ENCODE results near the gene ANKRD11.
"Not testable (repeated sequence)": the region's sequence is repeated elsewhere in the genome, so short reads cannot be mapped to it uniquely, and the experiment has no call there.

Gene ANKRD11

GRCh38 chr16:89274561-89275283 is 215.6 kb downstream of the ANKRD11 start:
- no peak for DNase-seq

GRCh38 chr16:89273741-89274472 is 216.5 kb downstream of the ANKRD11 start:
- no peak for DNase-seq

DNA sequence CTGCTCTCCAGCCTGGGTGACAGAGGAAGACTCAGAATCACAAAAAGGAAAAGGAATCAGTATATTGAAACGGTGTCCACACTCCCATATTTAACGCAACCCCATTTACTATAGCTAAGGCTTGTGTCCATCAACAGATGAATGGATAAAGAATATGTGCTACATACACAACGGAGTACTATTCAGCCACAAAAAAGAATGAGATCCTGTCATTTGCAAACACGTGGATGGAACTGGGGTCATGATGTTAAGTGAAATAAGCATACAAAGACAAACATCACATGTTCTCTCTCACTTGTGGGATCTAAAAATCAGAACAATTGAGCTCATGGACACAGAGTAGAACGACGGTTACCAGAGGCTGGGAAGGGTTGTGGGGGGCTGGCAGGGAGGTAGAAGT is 217.7 kb downstream of the ANKRD11 start:
- no peak for DNase-seq

DNA sequence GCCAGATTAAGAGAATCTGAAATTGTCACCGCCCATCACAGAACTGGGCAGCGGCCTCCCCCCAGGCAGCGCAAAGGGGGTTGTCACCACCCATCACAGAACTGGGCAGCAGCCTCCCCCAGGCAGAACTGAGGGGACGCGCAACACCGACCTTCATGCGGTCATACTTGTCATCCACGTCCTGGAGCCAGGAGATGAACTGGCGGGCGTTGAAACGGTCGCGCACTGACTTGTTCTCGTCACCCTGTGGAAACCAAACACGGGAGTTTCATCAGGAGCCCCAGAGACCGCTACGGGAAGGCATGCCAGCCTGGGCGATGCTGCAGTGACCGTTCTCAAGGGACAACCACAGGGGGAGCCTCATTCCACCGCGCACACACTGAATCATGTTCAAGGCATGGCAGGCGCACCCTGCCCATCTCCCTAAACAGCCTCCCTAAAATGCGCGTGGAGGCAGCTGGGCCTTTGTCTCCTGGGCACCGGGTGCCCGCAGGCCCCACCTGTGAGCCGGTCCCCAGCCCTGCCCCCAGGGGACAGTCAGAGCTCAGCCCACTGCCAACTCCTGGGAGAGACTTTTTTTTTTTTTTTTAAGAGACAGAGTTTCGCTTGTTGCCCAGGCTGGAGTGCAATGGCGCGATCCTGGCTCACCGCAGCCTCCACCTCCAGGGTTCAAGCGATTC is 219.6 kb downstream of the ANKRD11 start:
- DNase-seq = no peak

DNA sequence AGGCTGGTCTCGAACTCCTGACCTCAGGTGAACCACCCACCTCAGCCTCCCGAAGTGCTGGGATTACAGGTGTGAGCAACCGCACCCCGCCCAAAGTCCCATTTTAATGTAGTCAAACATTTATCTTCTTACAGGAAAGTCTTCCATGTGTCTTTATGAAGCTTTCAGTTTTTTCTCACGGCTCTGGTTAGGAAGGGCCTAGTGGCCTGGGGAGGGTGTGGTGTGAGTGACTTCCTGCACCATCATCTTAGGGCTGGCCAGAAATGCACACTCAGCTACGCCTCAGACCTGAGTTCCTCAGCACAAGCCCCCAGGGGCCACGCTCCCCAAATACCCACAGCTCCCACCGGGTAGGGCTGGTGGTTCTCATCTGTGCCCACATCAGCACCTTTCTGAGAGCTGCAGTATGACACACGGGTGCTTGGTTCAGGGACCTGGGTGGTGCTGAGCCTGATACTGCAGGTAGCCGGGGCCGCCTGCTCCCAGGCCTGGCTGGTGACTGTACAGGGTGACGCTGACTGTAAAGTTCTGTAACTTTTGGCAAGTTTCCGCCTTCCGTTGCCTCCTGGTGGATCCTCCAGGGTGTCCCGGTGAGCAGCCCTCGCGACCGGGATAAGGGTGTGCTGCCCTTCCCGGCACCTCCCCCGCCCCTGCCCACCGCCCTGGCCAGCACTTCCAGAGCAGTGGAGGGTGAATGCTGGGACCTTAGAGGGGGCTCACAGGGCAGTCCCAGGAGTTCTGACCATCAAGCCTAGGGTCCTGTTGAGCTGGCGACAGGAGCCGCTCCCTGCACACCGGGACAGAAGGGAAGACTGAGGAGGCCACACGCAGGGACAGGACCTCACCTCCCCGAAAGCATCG is 220.3 kb downstream of the ANKRD11 start:
- DNase-seq = no peak

DNA sequence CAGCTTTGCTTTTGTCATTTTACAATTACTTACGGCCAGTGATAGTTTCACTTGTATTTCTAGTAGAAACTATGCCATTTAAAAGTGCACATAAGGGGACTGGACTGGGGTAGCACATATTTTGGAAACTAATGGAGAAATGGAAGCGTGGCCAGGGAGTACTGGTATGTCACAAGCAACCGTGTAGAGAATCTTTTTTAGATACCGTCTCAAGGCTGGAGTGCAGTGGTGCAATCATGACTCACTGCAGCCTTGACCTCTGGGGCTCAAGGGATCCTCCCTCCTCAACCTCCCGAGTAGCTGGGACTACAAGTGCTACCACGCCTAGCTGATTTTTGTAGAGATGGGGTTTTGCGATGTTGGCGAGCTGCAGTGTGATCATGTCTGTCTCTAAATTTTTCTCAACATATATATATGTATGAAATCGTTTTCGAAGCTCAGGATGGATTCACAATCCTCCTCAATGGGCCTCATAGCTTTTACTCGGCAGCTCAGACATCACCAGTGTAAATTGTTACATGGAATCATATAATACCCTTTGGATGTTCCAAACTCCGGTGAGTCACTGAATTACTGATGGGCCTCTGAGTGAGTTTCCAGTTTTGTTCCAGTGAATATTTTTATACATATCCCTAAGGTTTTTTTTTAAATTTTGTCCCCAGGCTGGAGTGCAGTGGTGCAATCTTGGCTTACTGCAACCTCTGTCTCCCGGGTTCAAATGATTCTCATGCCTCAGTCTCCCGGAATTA is 221.2 kb downstream of the ANKRD11 start:
- DNase-seq = no peak

DNA sequence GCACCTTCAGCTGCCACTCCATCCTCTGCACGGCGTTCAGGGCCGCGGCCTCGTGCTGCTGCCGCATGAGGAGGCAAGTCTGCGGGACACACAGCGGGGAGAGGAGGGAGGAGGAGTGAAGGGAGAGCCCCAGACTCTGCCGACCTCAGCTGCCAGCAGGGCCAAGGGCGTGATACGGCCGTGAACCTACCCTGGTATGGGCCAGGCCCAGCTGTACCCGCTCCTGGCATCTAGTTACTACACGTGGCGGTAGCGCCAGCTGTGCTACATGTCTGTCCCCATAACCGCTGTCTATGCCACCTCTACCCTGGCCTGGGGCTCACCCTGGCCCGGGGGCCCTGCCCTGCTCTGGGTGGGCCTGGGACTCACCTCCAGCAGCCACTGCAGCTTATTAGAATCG is 221.8 kb downstream of the ANKRD11 start:
- no peak for DNase-seq

GRCh38 chr16:89267746-89268145 is 222.6 kb downstream of the ANKRD11 start:
- not testable (repeated sequence) for DNase-seq

GRCh38 chr16:89266521-89267134 is 223.7 kb downstream of the ANKRD11 start:
- DNase-seq = no peak

- no peak for DNase-seq
These were observed 224.7 kb downstream of the ANKRD11 start for GRCh38 chr16:89265647-89266046.

DNA sequence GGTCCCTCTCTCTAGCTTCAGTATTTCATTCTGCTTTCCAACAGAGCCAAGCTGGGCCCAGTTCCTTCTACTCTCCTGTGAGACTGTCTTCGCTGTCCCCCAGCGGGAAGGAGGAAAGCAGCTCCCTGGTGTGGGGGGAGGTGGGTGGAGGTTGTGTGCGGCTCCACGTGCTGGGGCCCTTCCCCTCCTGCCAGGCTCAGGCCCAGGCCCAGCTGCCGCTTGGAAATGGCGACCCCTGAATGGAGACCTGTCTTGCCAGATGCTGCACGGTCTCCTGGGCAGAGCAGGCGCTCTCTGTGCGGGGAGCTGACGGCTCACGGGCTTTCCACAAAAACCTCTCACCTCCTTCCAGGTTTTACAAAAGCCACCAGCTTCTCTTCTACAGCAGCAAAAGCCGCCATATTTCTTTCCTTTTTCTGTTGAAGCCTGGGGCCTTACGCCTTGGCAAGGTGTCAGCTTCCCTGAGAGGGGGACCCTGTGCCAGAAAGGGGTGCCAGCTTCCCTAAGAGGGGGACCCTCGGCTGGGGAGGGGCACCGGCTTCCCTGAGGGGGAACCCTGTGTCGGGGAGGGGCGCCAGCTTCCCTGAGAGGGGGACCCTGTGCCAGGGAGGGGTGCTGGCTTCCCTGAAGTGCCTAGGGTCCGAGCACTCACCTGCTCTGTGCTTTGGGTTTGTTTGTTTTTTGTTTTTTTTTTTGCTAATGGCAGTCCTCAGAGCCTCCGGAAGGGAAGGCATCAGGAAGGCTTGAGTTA is 225.4 kb downstream of the ANKRD11 start:
- DNase-seq = no peak

DNA sequence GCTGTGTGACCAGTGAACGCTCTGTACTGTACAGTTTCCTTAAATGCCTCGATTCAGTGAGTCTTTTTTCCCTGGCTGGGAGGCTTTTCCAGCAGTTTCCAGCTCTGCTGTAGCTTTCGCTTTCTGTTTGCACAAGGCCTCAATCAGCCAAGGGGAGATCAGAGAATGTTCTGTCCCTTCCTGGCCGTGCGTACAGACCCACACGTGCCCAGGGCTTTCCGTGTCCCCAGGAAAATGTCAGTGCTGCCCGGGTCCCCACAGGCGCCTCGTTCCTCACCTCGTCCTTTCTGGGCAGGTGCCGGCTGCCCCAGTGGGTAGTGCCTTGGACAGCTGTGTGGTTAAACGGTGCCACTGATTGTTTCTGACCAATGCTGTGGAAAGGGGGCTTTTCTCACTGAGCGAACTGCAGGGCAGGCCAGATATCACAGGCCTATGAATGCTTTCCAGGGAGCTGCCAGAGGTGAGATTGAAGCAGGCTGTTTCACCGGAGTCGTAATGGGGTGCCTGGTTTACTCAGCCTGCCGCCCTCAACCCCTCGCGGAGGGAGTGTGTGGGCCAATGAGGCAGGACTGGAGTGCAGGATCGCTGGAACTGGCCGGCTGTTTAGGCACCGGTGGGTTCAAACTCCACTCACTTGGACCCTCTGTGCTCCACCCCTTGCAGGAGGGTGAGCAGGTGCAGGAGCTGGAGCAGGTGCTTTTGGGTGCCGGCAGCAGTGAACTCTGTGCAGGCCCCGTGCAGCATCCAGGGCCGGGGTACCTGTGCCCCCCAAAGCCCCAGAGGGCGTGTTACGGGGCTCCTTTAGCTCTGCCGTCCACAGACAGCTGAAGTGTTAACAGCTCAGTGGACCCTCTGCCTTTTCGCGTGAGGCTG is 228.4 kb downstream of the ANKRD11 start:
- DNase-seq = no peak

- DNase-seq = not testable (repeated sequence)
These were observed 230.5 kb downstream of the ANKRD11 start for GRCh38 chr16:89259901-89260300.

DNA sequence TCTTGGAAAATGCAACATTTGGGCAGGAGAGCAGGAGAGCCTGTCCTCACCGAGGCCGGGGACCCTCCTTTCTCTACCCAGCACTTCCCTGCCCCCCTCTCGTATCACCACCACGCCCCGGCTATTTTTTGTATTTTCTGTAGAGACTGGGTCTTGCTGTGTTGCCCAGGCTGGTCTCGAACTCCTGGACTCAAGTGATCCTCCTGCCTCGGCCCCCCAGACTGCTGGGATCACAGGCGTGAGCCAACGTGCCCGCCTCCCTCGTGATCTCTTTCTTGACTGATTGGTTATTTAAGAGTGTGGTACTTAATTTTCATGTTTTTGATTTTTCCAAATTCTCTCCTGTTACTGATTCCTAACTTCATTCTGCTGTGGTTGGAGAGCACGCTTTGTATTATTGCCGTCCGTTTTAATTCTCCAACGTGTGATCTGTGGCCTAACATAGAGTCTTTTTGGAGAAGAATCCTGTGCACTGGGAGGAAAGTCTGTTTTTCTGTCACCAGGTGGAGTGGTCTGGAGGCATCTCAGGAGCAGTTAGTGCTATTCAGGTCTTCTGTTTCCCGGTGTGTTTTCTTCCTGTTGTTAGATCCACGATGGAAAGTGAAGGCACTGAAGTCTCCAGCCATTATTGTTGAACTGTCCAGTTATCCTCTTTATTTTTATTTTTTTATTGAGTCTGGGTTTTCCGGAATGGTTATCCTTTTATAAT is 232.4 kb downstream of the ANKRD11 start:
- no peak for DNase-seq

GRCh38 chr16:89257281-89257731 is 233.1 kb downstream of the ANKRD11 start:
- DNase-seq = no peak

- DNase-seq = no peak
These were observed 233.6 kb downstream of the ANKRD11 start for GRCh38 chr16:89256651-89257254.

DNA sequence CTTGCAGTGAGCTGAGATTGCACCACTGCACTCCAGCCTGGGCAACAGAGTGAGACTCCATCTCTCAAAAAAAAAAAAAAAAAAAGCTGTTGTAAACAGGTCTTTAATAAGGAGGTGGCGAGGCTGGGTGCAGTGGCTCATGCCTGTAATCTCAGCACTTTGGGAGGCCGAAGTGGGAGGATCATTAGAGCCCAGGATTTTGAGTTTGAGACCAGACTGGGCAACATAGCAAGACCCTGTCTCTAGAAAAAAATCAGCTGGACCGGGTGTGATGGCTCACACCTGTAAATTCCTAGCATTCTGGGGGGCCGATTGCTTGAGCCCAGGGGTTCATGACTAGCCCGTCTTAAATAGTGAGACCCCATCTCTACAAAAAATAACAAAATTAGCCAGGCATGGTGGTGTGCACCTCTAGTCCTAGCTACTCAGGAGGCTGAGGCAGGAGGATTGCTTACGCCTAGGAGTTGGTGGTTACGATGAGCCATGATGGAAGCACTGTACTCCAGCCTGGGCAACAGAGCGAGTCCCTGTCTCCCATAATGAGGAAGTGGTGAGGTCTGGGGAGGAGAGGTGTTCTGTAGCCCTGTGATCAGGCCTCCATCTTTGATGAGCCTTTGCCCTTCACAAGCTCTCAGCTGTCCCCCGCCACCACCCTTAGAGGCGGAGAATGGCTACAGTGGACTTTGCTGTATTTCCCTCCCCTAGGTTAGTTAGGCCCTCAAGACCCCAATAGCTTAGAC is 236.6 kb downstream of the ANKRD11 start:
- DNase-seq = no peak
